Esophagus muscularis mucosa (tissue), 3 donors: Measurements from ENCODE around the gene RPS14.

Source experiments
- EP300 ChIP-seq: sonication (generic); formaldehyde crosslinking; IDR thresholded peaks from one replicate; pipeline ENCODE4 v1.6.1; 2017; ENCODE audit warnings: antibody characterized with exemption
- TF ChIP-seq, protein P1 (sequence below), 3 experiments: fragments of 200-600 bp in 2 of 3; fragments of 450-650 bp in 1 of 3; sonication (generic) in 2 of 3; IDR thresholded peaks; one replicate each; pipeline ENCODE4 v1.5.1; 2017 to 2019; ENCODE audit warnings: antibody characterized with exemption in 3 of 3, mild to moderate bottlenecking in 2 of 3, moderate library complexity in 1 of 3

DNA sequence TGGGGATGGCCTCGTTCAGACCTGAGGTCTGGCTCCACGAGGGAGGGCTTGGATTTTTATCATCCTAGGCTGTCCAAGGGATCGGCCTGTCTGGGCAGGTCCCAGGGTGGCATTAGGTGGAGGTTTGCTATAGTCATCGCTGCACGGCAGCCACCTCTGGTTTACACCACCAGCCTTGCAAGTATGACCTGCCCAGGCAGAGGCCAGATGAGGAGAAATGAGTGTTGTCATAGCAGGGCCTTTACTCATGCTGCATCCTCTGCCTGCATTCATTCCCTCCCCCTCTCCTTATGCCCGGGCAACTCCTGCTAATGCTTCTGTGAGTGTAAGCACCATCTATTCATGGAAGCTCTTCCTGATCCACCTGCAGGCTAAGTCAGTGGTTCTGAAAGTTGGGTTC is 43.1 kb upstream of the RPS14 start:
- TF ChIP-seq, protein P1, sequence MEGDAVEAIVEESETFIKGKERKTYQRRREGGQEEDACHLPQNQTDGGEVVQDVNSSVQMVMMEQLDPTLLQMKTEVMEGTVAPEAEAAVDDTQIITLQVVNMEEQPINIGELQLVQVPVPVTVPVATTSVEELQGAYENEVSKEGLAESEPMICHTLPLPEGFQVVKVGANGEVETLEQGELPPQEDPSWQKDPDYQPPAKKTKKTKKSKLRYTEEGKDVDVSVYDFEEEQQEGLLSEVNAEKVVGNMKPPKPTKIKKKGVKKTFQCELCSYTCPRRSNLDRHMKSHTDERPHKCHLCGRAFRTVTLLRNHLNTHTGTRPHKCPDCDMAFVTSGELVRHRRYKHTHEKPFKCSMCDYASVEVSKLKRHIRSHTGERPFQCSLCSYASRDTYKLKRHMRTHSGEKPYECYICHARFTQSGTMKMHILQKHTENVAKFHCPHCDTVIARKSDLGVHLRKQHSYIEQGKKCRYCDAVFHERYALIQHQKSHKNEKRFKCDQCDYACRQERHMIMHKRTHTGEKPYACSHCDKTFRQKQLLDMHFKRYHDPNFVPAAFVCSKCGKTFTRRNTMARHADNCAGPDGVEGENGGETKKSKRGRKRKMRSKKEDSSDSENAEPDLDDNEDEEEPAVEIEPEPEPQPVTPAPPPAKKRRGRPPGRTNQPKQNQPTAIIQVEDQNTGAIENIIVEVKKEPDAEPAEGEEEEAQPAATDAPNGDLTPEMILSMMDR (IDR thresholded peaks at IDR 0.05): no peak
- no peak for TF ChIP-seq EP300
